Neuron (in vitro differentiated cells): ENCODE data around the gene CATSPERZ.

Experiments used
- H2AFZ ChIP-seq: one replicate; pipeline ENCODE4 v1.6.1; 2013; ENCODE audit warnings: low read depth, mild to moderate bottlenecking, inconsistent platforms, low read length, moderate library complexity
- H3K27me3 ChIP-seq: one replicate; pipeline ENCODE4 v1.6.1; 2013; ENCODE audit warnings: low read length; ENCODE audit not compliant: insufficient read depth
- H3K36me3 ChIP-seq: one replicate; pipeline ENCODE4 v1.6.1; 2013; ENCODE audit warnings: low read length; ENCODE audit not compliant: insufficient read depth
- H3K4me1 ChIP-seq: one replicate; pipeline ENCODE4 v1.6.1; 2013; ENCODE audit warnings: low read length; ENCODE audit not compliant: insufficient read depth
- H3K4me3 ChIP-seq: 2 replicates; pipeline ENCODE4 v1.5.1; 2013; ENCODE audit warnings: mild to moderate bottlenecking, low read length, moderate library complexity
- H3K9me3 ChIP-seq: one replicate; pipeline ENCODE4 v1.6.1; 2013; ENCODE audit warnings: low read length

CATSPERZ gene

GRCh38 chr11:64331569-64332371, 31.6 kb downstream of the CATSPERZ start:
- H2AFZ ChIP-seq, result no peak overlapping the region
- no peaks in the 10 kb centered on the region for H3K9me3 ChIP-seq
- no peaks in the 10 kb centered on the region for H3K36me3 ChIP-seq
- no peak overlapping the region for H3K4me3 ChIP-seq
- H3K4me1 ChIP-seq, result peaks cover 2% of the 10 kb centered on the region
- no peaks in the 10 kb centered on the region for H3K27me3 ChIP-seq

- H3K27me3 ChIP-seq, result no peaks in the 10 kb centered on the region
- peaks cover 2% of the 10 kb centered on the region for H3K4me1 ChIP-seq
- no peaks in the 10 kb centered on the region for H3K36me3 ChIP-seq
- no peak overlapping the region for H2AFZ ChIP-seq
- no peaks in the 10 kb centered on the region for H3K9me3 ChIP-seq
- H3K4me3 ChIP-seq, result no peak overlapping the region
These were observed 33.4 kb downstream of the CATSPERZ start for GRCh38 chr11:64333556-64333955.

GRCh38 chr11:64334764-64335735, 34.9 kb downstream of the CATSPERZ start:
- Histone ChIP-seq H3K4me1 (peaks cover 2% of the 10 kb centered on the region), H2AFZ (no peak overlapping the region), H3K9me3 (no peaks in the 10 kb centered on the region), H3K4me3 (no peak overlapping the region), H3K27me3 (peaks cover 12% of the 10 kb centered on the region), H3K36me3 (no peaks in the 10 kb centered on the region)

GRCh38 chr11:64337538-64338249, 37.5 kb downstream of the CATSPERZ start:
- Histone ChIP-seq H3K4me3 (no peak overlapping the region), H2AFZ (no peak overlapping the region), H3K4me1 (peaks cover 2% of the 10 kb centered on the region), H3K27me3 (peaks cover 26% of the 10 kb centered on the region), H3K36me3 (no peaks in the 10 kb centered on the region), H3K9me3 (no peaks in the 10 kb centered on the region)

DNA sequence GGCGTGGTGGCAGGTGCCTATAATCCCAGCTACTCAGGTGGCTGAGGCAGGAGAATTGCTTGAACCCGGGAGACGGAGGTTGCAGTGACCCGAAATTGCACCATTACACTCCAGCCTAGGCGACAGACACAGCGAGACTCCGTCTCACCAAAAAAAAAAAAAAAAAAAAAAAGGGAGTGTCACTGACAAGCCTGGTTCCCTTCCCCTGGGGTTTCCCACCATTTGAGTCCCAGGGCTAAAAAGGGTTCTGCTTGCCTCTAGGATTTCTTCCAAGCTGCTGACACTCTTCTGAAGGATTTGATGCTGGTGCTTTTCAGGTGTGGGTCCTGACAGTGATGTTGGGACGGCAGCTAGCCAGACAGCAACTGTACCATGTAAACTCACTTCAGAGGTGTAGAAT, 38.6 kb downstream of the CATSPERZ start:
- Histone ChIP-seq H3K27me3 (peaks cover 26% of the 10 kb centered on the region), H3K4me3 (no peak overlapping the region), H3K9me3 (no peaks in the 10 kb centered on the region), H3K36me3 (no peaks in the 10 kb centered on the region), H2AFZ (no peak overlapping the region), H3K4me1 (peaks cover 2% of the 10 kb centered on the region)

- Histone ChIP-seq H2AFZ (no peak overlapping the region), H3K27me3 (peaks cover 26% of the 10 kb centered on the region), H3K4me1 (peaks cover 2% of the 10 kb centered on the region), H3K9me3 (no peaks in the 10 kb centered on the region), H3K36me3 (no peaks in the 10 kb centered on the region), H3K4me3 (no peak overlapping the region)
These were observed 39.1 kb downstream of the CATSPERZ start for GRCh38 chr11:64339286-64339685.

DNA sequence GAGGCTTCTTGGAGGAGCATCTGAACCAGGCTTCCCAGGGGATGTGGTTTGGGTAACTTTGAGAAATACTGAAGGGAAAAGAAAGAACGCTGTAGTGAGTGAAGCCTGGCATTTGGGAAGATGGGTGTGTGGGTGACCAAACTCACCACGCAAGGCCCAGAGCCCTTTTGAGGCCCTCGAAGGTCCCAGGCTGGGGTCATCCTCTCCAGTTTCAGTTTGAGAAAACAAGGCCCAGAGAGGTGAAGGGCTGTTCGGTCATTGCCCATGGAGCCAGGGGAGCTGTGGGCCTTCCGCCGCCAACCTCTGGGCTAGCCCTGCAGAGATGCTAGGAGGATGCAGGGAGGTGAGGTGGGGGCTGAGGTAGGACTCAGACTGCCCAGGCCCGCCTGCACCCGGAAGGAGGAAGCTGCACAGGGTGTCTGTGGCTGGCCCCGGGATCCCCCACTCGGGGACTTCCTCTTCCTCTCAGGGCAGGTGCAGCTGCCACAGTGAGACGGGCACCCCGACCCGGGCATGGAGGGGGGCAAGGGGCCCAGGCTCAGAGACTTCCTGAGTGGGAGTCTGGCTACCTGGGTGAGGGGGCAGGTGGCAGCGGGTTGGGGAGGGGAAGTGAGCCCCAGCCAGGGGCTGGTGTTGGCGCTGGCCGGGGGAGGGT, 39.7 kb downstream of the CATSPERZ start, which contains the start of gene CCDC88B:
Gene CCDC88B, plus strand, starts transcription at position 451 of the 655 bp plus-strand sequence. Its CDS starts 63 bp downstream, at position 514.
- Histone ChIP-seq H3K36me3 (no peaks in the 10 kb centered on the region), H3K4me3 (no peak within 1 kb of the TSS), H2AFZ (no peak within 1 kb of the TSS), H3K4me1 (peaks cover 2% of the 10 kb centered on the region), H3K27me3 (peaks cover 26% of the 10 kb centered on the region), H3K9me3 (no peaks in the 10 kb centered on the region)

GRCh38 chr11:64340671-64341335, 40.6 kb downstream of the CATSPERZ start:
- Histone ChIP-seq H3K4me1 (no peaks in the 10 kb centered on the region), H3K9me3 (no peaks in the 10 kb centered on the region), H3K27me3 (peaks cover 26% of the 10 kb centered on the region), H2AFZ (no peak overlapping the region), H3K36me3 (no peaks in the 10 kb centered on the region), H3K4me3 (no peak overlapping the region)

DNA sequence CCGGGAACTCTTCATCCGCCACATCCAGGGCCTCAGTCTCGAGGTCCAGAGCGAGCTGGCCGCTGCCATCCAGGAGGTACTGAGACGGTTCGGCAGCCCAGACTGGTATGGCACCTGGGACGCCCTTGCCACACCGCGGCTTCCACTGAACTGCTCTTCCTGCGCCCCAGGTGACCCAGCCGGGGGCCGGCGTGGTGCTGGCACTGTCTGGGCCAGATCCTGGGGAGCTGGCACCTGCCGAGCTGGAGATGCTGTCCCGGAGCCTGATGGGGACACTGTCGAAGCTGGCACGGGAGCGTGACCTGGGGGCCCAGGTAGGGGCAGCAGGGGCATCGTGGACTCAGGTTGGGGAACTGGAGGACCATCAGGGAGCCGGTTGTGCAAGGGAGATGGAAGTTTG, 41.3 kb downstream of the CATSPERZ start:
- no peaks in the 10 kb centered on the region for H3K9me3 ChIP-seq
- H3K4me3 ChIP-seq, result no peak overlapping the region
- peaks cover 26% of the 10 kb centered on the region for H3K27me3 ChIP-seq
- no peak overlapping the region for H2AFZ ChIP-seq
- no peaks in the 10 kb centered on the region for H3K36me3 ChIP-seq
- H3K4me1 ChIP-seq, result no peaks in the 10 kb centered on the region

DNA sequence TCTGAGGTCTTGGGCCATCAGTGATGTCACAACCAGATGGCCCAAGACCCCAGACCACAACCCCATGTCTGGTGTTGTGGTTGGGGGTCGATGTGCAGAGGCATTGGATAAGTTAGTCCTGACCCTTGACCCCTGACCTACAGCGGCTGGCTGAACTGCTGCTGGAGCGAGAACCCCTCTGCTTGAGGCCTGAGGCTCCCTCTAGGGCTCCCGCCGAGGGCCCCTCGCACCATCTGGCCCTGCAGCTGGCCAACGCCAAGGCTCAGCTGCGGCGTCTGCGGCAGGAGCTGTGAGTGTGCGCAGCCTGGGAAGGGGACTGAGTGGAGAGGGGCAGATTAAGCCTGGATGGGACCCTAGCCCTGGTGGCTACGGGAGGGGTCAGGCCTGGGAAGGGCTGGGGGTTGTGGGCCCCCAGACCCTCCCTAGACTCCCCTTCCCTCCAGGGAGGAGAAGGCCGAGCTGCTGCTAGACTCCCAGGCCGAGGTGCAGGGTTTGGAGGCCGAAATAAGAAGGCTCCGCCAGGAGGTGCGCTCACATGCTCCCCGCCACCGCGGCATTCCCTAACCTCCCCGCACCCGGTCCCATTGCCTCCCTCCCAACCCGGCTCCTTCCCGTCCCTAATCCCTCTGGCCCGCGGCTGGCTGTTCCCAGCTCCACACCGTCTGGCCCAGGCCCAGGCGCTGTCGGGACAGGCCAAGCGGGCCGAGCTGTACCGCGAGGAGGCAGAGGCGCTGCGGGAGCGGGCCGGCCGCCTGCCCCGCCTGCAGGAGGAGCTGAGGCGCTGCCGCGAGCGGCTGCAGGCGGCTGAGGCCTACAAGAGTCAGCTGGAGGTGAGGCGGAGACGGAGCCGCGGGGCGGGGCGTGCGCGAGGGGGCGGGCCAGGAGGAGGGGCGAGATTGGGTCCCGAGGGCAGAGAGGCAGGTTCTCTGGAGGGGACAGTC, 42.0 kb downstream of the CATSPERZ start:
- no peaks in the 10 kb centered on the region for H3K9me3 ChIP-seq
- no peak overlapping the region for H2AFZ ChIP-seq
- peaks cover 26% of the 10 kb centered on the region for H3K27me3 ChIP-seq
- H3K36me3 ChIP-seq, result no peaks in the 10 kb centered on the region
- no peaks in the 10 kb centered on the region for H3K4me1 ChIP-seq
- H3K4me3 ChIP-seq, result no peak overlapping the region
